ENCODE measurements around the gene GJD2.

The GJD2 gene

GRCh38 chr15:34772312-34772711 is 17.5 kb upstream of the GJD2 start:
- no peak for DNase-seq

GRCh38 chr15:34769711-34770110 is 14.9 kb upstream of the GJD2 start:
- no peak for DNase-seq

GRCh38 chr15:34768530-34768929 is 13.7 kb upstream of the GJD2 start:
- no peak for DNase-seq

GRCh38 chr15:34765741-34766140 is 10.9 kb upstream of the GJD2 start:
- no peak for DNase-seq

GRCh38 chr15:34760909-34761308 is 6.1 kb upstream of the GJD2 start:
- DNase-seq: no peak

- no peak for DNase-seq
Measured at GRCh38 chr15:34759992-34760391, 5.2 kb upstream of the GJD2 start.

- DNase-seq: no peak
Measured at GRCh38 chr15:34759347-34759746, 4.5 kb upstream of the GJD2 start.

- no peak for DNase-seq
Measured at GRCh38 chr15:34757262-34757661, 2.5 kb upstream of the GJD2 start.

GRCh38 chr15:34755419-34755773 is 598 bp upstream of the GJD2 start:
- DNase-seq: no peak

GRCh38 chr15:34754171-34754601 is 612 bp downstream of the GJD2 start:
- no peak for DNase-seq

- no peak for DNase-seq
Measured at GRCh38 chr15:34753236-34753894, 1.4 kb downstream of the GJD2 start.

- no peak for DNase-seq
Measured at GRCh38 chr15:34749691-34750090, 5.1 kb downstream of the GJD2 start.

- DNase-seq: no peak
Measured at GRCh38 chr15:34739346-34739745, 15.5 kb downstream of the GJD2 start.

- DNase-seq: no peak
Measured at GRCh38 chr15:34738002-34738401, 16.8 kb downstream of the GJD2 start.

GRCh38 chr15:34737477-34737876 is 17.3 kb downstream of the GJD2 start:
- DNase-seq: no peak

- no peak for DNase-seq
Measured at GRCh38 chr15:34734303-34734702, 20.5 kb downstream of the GJD2 start.

- DNase-seq: no peak
Measured at GRCh38 chr15:34733621-34734020, 21.2 kb downstream of the GJD2 start.

- no peak for DNase-seq
Measured at GRCh38 chr15:34732430-34732829, 22.4 kb downstream of the GJD2 start.

- no peak for DNase-seq
Measured at GRCh38 chr15:34730701-34731100, 24.1 kb downstream of the GJD2 start.

GRCh38 chr15:34729886-34730285 is 24.9 kb downstream of the GJD2 start:
- no peak for DNase-seq

GRCh38 chr15:34729056-34729455 is 25.7 kb downstream of the GJD2 start:
- no peak for DNase-seq

GRCh38 chr15:34726406-34727100 is 28.2 kb downstream of the GJD2 start:
- no peak for DNase-seq

GRCh38 chr15:34725556-34725955 is 29.2 kb downstream of the GJD2 start:
- DNase-seq: no peak

GRCh38 chr15:34724481-34724880 is 30.3 kb downstream of the GJD2 start:
- DNase-seq: no peak

- peak in 1 of 2 donors; percentile 35 for DNase-seq
Measured at GRCh38 chr15:34722439-34722836, 32.4 kb downstream of the GJD2 start.
